GM21528 (cell line): Measurements from ENCODE around the gene NIN.
A peak's percentile ranks its signal among the peaks of the same experiment; 100 is the strongest.

ENCODE experiments used
- ATAC-seq: cut with Tn5 transposase; IDR thresholded peaks from one replicate; pipeline ENCODE4 v1.9.1; 2021; ENCODE audit warnings: mild to moderate bottlenecking, moderate library complexity; ENCODE audit not compliant: unreplicated experiment, low FRiP score

Gene NIN

DNA sequence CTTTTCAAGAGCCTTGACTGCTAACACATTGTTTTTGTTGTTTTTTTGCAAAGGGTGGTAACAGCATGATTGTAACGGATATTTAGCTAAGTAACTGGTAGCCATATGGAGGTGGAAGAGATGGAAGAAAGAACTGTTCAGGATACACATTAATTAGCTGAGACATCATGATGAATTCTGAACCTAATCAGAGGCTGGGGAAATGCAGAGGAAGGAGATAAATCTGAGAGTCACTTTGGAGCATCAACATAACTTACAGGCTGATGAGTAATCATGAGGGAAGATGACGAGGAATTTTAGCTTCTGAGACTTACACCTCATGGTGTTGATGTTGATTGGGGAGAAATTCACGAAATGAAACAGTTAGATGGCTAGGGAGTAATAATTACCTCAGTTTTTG lies 62.3 kb downstream of the NIN start:
- no peak for ATAC-seq

DNA sequence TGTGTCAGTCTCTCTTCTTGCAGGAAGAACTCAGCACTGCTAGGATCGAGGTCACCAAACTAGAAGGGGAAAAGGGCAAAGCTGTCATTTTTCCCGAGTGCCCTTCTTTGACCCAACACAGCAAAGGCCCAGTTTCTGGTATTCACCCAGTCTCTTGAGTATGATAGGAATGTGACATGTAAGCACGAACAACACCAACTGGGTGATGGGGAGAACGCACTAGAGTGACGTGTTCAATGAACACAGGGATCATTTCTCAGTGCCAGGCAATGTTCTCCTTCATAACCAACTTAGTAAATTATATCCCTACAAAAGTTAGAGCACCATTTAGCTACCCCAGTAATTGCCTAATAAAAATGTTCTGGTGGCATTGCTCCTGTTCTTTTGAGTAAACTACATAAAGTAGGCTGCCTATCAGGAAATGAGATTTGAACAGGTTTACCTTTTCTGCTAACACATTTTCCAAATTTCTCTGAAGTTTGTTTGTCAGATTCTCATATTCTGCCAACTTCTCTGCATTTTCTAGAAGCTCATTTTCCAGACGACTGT lies 64.5 kb downstream of the NIN start:
- no peak for ATAC-seq

DNA sequence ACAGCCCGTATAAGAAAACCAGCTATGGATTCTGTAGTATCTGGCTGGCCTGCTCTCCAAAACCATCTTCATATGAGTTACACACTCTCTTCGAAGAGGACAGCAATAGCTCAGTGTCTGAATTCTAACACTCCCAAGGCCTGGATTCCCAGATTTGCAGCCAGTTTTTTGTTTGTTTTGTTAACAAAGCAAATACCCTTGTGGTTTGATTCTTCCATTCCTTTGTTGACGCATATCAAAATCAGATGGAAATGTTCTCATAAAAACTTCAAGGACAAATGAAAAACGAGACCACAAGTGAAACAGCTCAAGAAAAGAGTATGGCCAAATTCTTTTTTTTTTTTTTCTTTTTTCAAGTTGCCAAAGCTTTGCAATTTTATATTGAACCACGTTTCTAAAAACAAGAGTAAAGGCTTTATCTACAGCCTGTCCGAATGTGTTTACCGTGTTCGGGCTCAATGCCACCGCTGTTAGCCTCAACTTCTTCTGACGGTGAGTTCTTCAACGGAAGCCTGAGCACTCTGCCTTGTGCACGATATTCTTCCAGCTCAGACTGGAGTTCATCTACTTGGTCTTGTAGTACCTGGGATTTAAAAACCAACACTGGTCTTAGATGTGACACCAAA lies 67.5 kb downstream of the NIN start:
- ATAC-seq, result no peak

DNA sequence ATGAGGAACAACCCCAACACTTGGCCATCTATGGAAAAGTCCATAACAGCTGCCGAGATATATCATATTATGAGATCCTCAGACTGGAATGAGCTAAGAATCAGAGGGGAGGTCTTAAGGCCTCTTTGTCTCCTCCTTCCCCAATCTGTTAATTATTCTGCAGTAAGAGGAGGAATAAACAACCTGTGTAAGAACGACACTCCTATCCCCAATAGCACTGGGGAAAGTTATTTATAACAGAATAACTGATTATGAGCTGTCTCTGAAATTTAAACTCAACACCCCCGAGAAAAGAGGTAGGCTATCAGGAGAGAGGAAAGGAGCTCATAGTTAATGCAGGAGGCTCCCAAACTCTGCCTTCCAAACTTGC lies 68.0 kb downstream of the NIN start:
- no peak for ATAC-seq

DNA sequence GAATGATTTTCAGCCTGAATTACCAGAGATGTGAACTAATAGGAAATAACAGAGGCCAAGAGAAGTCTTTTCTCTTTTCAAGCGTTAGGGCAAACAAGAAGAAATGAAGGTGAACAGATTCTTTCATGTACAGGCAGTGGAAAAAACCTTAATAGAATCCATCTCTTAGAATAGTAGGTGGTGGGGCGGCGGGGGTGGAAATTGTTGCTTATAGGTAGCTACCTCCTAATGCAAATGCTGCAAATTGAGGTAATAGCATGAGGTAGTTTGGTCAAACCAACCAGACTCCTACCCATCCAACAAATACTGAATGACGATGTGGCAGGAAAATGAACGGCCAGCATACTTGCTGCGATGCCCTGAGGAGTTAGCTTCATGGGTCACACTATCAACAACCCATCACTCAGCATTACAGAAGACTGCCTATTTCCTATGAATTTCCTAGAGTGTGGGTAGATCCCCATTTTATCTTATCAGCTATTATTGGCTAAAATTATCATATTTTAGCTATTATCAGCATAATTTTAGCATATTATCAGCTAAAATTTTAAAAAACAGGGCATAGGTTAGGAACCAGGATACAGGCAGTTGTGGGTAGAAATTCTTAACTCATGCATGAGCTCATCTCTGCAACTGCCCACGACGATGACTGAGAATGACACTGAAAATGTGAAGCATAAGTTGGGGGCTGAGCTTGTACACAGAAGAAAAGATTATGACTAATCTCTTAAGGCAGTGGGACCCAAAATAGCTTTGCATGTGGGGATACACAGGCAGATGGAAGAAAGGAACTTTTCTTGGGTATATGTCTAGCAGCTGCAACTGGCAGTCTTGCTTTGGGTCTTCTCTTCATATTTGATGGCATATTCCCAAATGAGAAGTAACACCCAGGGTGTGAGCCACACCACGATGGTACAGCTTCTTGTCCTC lies 68.7 kb downstream of the NIN start:
- ATAC-seq, result no peak

DNA sequence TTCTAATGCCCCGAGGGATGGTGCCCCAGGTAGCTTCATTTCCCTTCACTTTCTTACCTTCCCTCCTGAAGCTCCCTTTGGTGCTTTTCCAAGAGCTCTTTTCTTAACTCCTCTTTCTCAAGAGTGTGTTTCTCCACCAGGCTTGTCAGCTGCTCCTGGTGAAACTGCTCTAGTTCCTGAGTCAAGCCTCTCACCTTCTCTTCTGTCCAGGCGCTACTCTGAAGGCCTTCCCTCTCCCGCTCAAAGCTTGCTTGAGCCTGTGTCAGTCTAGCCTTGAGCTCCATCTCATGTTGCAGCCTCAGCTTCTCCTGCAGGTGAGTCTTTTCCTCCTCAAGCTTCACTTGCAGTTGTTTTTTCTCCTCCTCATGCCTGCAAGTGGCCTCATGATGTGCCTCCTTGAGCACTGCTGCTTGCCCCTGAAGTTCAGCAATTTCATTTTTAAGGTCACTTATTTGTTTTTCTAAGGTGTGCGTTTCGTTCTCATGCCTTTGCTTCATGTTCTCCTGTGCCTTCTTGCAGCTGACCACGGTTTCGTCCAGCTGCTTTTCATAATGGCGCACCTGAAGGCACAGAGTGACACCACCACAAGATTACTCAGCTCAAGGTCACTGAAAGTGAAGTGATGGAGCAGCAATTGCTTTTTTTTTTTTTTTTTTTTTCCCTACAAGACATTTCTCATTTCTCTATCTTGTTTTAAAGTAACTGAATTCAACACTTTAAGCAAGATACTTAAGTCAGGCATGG lies 71.0 kb downstream of the NIN start:
- no peak for ATAC-seq

DNA sequence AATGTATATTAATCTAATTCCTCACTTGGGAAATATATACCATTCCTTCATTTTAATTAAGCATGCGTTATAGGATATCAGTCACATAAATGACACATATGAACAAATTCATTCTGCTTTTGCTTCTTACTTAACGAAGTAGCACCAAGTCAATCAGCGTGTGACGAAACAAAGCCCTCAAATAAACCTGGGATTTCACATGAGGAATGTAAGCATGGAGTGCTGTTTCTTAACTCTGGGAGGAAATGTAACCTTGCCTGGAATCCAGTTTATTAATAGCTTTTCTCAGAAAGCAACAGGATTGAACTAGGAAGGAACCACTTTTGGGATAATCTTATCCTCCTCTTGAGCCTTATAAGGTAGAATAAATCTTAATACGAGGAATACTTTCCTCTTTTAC lies 72.0 kb downstream of the NIN start:
- ATAC-seq, result no peak

DNA sequence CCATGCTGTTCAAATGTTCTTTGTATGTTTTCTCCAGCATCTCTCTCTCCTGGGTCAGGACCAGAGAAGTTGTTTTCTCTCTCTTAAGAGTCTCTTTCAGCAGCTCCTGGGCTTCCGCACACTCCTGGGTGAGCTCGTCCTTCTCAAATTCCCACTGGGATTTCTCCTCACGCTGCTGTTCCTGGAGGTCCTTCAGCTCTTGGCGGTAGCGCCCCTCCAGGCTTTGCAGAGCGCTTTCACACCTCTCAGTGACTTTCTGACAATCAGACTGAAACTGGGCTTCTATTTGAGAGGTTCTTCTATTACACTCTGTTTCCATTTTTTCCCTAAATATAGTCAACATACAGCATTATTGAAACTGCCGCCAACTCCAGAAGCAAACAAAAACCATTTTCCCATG lies 72.7 kb downstream of the NIN start:
- ATAC-seq, result no peak

DNA sequence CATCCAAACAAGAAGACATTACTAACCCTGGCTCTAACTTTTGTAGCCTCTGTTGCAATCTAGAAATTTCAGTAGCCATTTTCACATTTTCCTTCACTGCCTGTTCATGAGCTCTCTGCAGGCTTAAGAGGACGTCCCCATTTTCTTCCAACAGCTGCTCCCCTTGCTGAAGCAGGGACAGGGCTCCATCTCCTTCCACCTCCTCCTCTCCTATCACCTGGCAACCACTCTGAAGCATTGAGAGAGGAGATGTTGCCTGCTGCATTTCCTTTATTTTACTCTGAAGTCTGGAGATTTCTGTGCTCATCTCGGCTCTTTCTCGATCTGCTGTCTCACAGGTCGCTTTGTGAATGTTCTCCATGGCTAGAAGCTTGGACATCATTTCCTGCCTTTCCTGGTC lies 73.3 kb downstream of the NIN start:
- no peak for ATAC-seq

DNA sequence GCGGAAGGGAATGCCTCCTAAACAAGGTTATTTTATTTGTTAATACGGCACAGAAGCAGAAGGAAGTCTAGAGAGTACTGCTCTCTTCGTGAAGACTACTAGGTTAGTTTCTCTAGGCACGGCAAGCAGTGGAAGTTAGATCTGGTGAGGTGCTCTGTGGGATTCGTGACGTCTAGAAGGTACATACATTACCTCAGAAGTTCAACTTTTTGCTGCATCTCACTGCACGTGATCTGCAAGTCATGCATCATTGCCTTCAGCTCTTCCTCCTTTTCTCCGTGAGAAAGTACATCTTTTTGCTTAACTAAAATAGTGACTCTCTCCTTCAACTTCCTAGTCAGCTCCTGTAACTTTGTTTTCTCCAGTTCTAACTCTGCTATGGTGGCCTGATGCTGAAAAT lies 74.7 kb downstream of the NIN start:
- no peak for ATAC-seq

DNA sequence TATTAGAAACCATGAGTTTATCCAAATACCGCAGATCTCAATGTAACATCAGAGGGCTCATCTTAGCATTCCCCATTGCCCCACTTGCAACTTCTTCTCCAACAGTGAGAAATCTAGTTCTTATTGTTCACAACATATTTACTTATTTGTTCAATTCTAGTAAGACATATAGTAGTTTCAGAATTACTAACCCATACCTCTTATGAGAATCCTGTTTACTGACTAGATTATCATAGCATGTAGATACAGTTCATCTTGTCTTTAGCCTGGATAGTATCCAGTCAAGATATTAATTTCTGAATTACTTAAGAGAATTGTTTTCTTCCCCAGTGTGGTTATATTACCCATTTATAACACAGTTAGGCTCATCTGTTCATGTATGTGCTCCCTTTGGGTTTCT lies 80.6 kb downstream of the NIN start:
- ATAC-seq, result no peak

DNA sequence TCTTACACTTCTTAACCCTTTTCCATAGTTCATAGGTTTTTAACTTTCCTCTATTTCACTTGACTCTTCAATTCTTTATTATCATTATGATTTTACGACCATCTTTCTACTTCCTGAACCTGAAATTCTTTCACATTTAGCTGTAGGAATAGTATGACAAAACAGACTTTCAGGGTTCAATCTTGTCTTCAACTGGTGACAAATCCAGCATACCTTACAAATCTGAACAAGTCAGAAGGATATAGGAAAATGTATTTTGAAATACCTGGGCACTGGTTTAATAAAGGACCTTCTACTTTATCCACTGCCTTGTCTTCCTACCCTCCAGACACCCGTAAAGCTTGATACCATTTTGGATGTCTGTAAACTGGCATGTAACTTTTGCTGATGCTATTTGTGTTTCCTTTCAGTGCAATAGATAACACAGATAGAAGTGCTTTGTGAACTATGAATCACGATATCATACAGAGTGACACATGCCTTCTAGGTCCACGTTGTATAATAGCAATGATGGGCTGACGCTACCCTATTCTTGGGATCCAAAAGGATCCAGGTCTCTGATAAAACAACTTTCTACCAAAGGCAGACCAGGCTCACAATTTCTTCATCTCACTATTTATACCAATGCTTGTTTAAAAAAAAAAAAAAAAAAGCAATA lies 85.4 kb downstream of the NIN start:
- no peak for ATAC-seq

DNA sequence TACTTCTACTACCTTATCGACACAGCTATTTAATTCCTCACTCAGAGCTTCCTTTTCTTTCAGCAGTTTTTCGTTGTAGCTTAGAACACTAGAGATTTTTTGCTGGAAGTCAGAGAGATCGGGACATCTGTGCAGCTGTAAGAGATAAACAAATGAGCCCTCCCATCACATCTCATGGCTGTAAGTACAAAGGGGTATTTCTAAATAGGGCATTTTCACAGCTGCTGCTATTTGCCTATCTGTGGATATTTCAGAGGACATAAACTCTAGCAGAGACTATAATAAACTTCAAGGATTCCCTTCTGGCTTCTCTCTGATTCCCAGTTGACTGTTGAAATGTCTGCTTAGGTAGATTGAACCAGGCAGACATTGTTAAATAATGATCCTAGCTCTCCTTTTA lies 86.7 kb downstream of the NIN start:
- no peak for ATAC-seq

DNA sequence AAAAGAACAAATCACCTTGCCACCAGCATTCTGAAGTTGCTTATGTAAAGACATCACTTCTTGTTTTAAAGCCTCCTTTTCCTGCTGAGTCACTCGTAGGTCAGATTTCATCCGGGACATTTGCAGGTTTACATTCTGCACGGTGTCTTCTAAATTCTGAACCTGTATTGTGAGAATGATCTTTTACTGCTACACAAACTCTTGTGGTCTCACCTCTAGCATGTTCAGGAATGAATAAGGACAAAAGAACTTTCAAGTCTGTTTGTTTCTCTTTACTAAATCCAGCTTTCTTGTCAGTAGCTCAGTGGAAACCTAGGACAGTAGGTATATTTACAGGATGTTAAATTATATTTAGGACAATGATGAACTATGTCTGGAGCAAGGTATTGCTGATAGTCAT lies 89.4 kb downstream of the NIN start:
- ATAC-seq, result no peak

DNA sequence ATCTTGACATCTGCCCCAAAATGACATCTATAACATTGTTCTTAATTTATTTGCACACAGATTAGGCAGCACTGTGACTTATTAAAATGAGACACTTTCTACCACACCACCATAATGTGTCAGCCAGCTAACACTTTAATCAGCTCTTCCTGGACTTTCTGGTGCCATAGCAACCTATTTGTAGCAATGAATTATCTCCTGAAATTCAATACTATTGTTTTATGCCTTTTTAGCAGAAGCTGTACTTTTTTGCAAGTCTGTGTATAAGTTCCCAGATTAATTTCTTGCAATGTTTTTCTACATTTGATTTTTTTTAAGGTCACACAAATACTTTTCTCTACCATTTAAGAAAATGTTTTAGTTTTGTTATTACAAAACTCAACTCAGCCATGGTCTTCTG lies 90.1 kb downstream of the NIN start:
- no peak for ATAC-seq

DNA sequence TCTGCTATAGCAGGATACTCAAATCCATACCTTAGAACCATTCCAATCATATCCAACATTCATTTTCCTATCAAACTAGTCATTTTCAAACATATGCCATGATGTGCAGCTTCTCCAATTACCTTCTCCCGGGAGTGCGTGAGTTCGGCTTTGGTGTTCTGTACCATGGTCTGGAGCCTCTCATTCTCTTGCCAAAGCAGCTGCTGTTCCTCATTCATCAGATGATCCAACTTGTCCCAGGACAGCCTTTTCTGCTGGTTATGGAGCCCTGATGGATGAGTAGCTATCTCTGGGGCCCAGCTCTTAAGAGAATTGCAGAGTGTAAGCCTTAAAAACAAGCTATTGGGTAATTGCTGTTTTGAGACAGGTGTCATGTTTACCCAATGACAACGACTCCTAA lies 91.8 kb downstream of the NIN start:
- ATAC-seq, result no peak

DNA sequence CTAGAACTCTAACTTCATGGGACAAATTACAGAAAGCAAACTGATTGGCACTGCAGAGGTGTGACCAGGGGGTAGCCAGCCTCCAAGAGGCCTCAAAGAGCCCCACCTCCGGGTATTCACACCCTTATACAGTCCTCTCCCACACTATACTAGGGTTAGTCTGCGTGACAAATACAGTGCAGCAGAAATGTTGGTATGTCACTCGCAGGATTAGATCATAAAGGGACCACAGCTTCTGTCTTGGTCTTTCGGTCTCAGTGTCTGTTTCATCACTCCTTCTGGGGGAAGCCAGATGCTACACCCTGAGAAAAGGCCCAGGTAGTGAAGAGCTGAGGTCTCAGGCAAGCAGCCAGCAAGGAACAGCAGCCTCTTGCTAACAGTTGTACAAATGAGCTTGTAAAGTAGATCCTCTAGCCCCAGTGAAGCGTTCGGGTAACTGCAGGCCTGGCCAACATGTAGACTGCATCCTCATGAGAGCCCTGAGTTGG lies 94.0 kb downstream of the NIN start:
- peak; percentile 81 for ATAC-seq

DNA sequence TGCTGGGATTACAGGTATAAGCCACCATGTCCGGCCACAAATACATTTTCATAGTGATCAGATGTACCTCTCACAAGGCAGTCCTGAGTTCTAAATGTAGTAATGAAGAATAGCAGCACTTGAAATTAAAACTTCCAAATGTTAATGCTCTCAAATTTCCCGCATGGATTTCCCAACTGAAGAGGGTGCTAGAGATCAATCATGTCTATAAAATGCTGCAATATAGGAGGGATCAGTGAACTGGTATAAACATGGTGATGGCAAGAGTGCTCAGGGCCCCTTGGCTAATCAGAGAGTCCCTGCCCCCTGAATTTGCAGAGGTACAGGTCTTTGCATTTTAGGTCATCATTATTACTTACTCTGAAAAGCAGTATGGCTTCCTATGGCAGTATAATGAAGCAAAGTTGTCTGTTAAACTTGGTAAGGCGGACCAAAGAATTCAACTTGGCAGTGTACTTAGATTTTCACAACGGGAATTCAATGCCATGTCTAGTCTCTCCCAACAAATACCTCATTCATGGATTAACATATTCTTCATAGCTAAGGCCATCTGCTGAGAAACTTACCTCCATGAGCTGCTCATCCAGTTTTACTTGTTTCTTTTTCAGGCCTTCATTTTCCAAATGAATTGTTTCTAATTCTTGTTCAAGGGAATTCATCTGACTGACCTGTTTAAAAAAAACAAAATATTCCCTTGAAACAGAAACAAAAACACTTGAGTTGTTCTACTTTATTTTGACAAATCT lies 95.8 kb downstream of the NIN start:
- ATAC-seq, result no peak

DNA sequence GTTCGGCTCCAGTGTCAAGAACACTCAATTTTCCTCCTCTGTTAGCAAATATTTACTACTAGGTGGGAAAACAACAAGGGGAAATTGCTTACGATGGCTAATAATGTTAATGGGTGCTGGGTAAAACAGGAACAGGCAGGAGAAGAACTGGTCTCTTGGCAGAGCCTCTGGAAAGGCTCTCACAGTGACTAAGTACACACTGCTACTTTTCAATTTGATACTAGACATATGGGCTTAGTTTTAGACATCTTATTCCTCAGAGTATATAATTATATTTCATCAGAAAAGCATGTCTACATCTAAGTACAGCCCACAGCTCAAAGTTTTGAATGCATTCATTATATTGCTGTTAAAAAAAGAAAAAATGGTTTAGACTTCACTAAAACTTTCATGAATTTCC lies 97.5 kb downstream of the NIN start:
- no peak for ATAC-seq

DNA sequence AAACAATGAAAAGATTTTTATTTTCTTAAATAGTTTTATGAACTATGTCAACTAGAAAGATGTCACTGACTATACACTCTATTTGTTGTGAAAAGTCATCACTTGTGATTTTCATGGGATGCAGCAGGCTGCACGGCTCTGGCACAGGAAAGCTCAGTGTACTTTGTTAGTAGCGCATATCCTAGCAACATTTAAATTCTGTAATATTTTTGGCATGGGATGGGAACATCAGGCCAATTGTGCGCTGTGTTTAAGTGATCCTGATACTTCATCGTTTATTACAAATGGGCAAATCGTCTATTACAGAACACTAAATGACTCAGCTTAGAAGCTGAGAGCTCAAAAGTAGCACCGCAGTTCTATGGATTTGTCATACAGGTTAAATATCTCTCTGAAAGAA lies 102.1 kb downstream of the NIN start:
- ATAC-seq, result no peak
